Naive thymus-derived CD4-positive, alpha-beta T cell (primary cell): Measurements from ENCODE around the gene HIVEP3. TPM values are rescaled to one million over a fixed set of nuclear protein-coding genes. Genes with fewer than 3 reads are reported as not detected.

Experiments
- ATAC-seq: fragments of 150-1000 bp; cut with Tn5 transposase; 2 replicates; pipeline ENCODE4 v1.10.0; 2021; ENCODE audit warnings: mild to moderate bottlenecking, moderate library complexity
- CTCF ChIA-PET: fragments of 350-600 bp; sonication (Branson Sonifier 250); formaldehyde crosslinking; loops from one replicate; lab custom pipeline; 2021; ENCODE audit warnings: antibody characterized with exemption; lab: Charles Lee
- POLR2A ChIA-PET: fragments of 350-600 bp; sonication (Branson Sonifier 250); formaldehyde crosslinking; loops from one replicate; lab custom pipeline; 2021; ENCODE audit warnings: antibody characterized with exemption, inconsistent platforms; lab: Charles Lee
- DNase-seq, 9 donors: peaks; one replicate each; pipeline versions ENCODE4 v3.0.0 to v3.0.0-alpha.2; 2020 to 2022; ENCODE audit warnings: mixed read lengths in 1 of 9
- H3K27ac ChIP-seq: one replicate; pipeline ENCODE4 v1.7.0; 2013; ENCODE audit warnings: mild to moderate bottlenecking, low read depth, low read length, moderate library complexity
- H3K27me3 ChIP-seq, 2 donors: one replicate each; pipeline ENCODE4 v1.7.0; 2013; ENCODE audit warnings: low read length in 2 of 2, mild to moderate bottlenecking in 2 of 2, moderate library complexity in 2 of 2; ENCODE audit not compliant: control insufficient read depth in 2 of 2, insufficient read depth in 2 of 2
- H3K36me3 ChIP-seq, 3 experiments: 1 replicate in 2 of 3; 2 replicates in 1 of 3; pipeline ENCODE4 v1.7.0; 2013; ENCODE audit warnings: low read length in 3 of 3, mild to moderate bottlenecking in 3 of 3, moderate library complexity in 1 of 3; ENCODE audit not compliant: insufficient read depth in 3 of 3, control insufficient read depth in 2 of 3
- H3K4me1 ChIP-seq, 2 donors: one replicate each; pipeline ENCODE4 v1.7.0; 2013; ENCODE audit warnings: low read length in 2 of 2, mild to moderate bottlenecking in 2 of 2, moderate library complexity in 1 of 2; ENCODE audit not compliant: control insufficient read depth in 2 of 2, insufficient read depth in 2 of 2
- H3K4me3 ChIP-seq: 2 replicates; pipeline ENCODE4 v1.7.0; 2013; ENCODE audit warnings: mild to moderate bottlenecking, low read length
- H3K9me3 ChIP-seq, 3 experiments: 1 replicate in 2 of 3; 2 replicates in 1 of 3; pipeline ENCODE4 v1.7.0; 2013; ENCODE audit warnings: low read length in 3 of 3; ENCODE audit not compliant: control insufficient read depth in 2 of 3
- H3K27ac Mint-ChIP-seq, 9 donors: one replicate each; pipeline ENCODE4 v1.8.0; 2020 to 2022; ENCODE audit warnings: mixed read lengths in 9 of 9, mild to moderate bottlenecking in 8 of 9, moderate library complexity in 5 of 9, inconsistent platforms in 2 of 9
- H3K27me3 Mint-ChIP-seq, 5 donors: one replicate each; pipeline ENCODE4 v1.8.0; 2021 to 2022; ENCODE audit warnings: mixed read lengths in 5 of 5, mild to moderate bottlenecking in 1 of 5
- H3K36me3 Mint-ChIP-seq, 5 donors: one replicate each; pipeline ENCODE4 v1.8.0; 2020 to 2022; ENCODE audit warnings: mixed read lengths in 5 of 5, mild to moderate bottlenecking in 3 of 5, inconsistent platforms in 1 of 5
- H3K4me1 Mint-ChIP-seq, 7 donors: one replicate each; pipeline ENCODE4 v1.8.0; 2020 to 2022; ENCODE audit warnings: mixed read lengths in 7 of 7, mild to moderate bottlenecking in 3 of 7, inconsistent platforms in 1 of 7
- H3K4me3 Mint-ChIP-seq, 10 donors: one replicate each; pipeline ENCODE4 v1.8.0; 2020 to 2022; ENCODE audit warnings: mild to moderate bottlenecking in 10 of 10, mixed read lengths in 10 of 10, moderate library complexity in 6 of 10, inconsistent platforms in 2 of 10
- H3K9me3 Mint-ChIP-seq, 11 donors: one replicate each; pipeline ENCODE4 v1.8.0; 2020 to 2022; ENCODE audit warnings: mixed read lengths in 11 of 11, mild to moderate bottlenecking in 4 of 11, inconsistent platforms in 1 of 11, moderate library complexity in 1 of 11
- intact Hi-C, 2 donors: fragments of 100-400 bp; cut with micrococcal nuclease; formaldehyde crosslinking; loops; one replicate each; pipeline ENCODE4 v1.15.1; 2023
- polyA plus RNA-seq, 2 donors: library from polyadenylated mRNA; unstranded; fragments of 300-500 nt; fragmentation: Illumina TruSeq; gene quantifications; one replicate each; pipeline ENCODE4 v1.2.3, GENCODE V29; 2021
- total RNA-seq, 6 experiments: library from RNA in 5 of 6; stranded (reverse) in 5 of 6; gene quantifications; 1 replicate in 5 of 6; 2 replicates in 1 of 6; pipeline ENCODE4 v1.2.3 and lab custom pipeline; 2021 to 2026

HIVEP3 gene
- total and polyA plus RNA-seq, 7 experiments from 2014 or later = 4.3 to 19.1 (median 7.0) TPM

DNA sequence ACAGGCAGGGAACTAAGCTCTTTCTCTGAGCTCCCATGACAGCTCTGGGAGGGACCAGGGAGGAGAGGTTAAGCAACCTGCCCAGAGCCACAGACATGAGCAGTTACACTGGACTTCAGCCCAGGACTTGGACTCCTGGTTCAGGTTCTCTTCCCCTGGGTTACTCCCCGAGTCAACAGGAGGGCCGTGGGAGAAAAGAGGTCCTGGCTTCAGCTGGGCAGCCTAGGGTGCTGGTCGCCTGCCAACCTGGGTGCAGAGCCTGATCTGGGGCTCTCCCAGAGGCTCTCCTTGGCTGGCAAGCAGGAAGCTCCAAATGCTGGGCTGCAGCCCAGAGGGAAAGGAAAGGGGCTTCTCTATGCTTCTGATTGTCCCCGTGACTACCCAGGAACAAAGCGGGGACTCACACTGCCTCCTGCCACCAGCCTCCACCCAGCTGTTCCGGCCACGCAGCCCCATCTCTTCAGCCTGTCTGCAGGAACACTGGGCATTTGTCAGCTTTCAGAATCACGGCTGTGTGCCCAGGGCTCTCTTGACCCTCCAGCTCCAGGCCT, 141.8 kb downstream of the HIVEP3 start:
- ChIA-PET CTCF (no interaction called here), POLR2A (interaction anchor here (1.2 kb wide), 1 partner anchor 12 kb away, joined by 4 read pairs; no protein-coding TSS in a partner anchor)
- DNase-seq (no peak), ATAC-seq (no peak)
- intact Hi-C loops = no loop called here
- Histone ChIP-seq H3K27me3 (no peaks in the 10 kb centered on the region), H3K9me3 (no peaks in the 10 kb centered on the region), H3K4me3 (no peak overlapping the region), H3K4me1 (no peaks in the 10 kb centered on the region), H3K36me3 (no peaks in the 10 kb centered on the region), H3K27ac (no peak overlapping the region)
- peaks cover 0 to 11% (median 0%) of the 10 kb centered on the region in 5 donors for H3K36me3 Mint-ChIP-seq
- H3K4me3 Mint-ChIP-seq = no peak overlapping the region
- no peaks in the 10 kb centered on the region for H3K27me3 Mint-ChIP-seq
- peaks cover 0 to 3% (median 0%) of the 10 kb centered on the region in 11 donors for H3K9me3 Mint-ChIP-seq
- no peak overlapping the region for H3K27ac Mint-ChIP-seq
- peaks cover 0 to 13% (median 2%) of the 10 kb centered on the region in 7 donors for H3K4me1 Mint-ChIP-seq

DNA sequence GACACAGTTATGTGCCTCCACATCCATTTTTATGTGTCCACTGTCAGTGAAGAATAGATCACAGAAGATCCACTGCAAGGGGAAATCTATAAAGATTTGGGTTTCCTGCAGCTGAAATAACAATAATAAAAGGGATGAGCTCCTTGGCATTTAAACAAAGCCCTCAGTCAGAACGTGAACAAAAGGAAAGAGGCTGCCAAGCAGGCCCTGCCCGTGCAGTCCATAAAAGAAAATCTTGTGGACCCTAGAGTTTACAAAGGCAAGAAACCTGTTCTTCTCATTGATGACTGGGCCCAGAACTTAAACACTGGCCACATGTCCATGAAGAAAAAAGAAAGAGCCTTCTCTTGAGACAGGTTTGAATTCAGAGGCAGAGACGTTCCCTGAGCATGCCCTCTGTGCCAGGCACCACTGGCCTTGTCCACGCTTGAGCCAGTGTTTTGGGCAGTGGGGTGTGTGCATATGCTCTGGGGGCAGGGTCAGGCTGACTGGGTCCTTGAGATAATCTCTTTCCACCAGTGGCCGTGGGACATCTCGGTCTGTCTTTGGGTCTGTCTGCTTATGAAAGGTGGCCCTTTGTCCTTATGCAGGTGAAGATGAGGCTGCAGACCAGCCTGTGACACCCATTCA, 142.7 kb downstream of the HIVEP3 start:
- DNase-seq (no peak), ATAC-seq (no peak)
- Histone ChIP-seq H3K4me1 (no peaks in the 10 kb centered on the region), H3K4me3 (no peak overlapping the region), H3K27me3 (no peaks in the 10 kb centered on the region), H3K9me3 (no peaks in the 10 kb centered on the region), H3K27ac (no peak overlapping the region), H3K36me3 (no peaks in the 10 kb centered on the region)
- CTCF ChIA-PET = no interaction called here
- peak overlapping the region in 1 of 9 donors; percentile 10 for H3K27ac Mint-ChIP-seq
- no peaks in the 10 kb centered on the region for H3K27me3 Mint-ChIP-seq
- no peaks in the 10 kb centered on the region for H3K9me3 Mint-ChIP-seq
- peaks cover 0 to 15% (median 0%) of the 10 kb centered on the region in 7 donors for H3K4me1 Mint-ChIP-seq
- intact Hi-C loops = no loop called here
- POLR2A ChIA-PET = no interaction called here
- peaks cover 0 to 8% (median 0%) of the 10 kb centered on the region in 5 donors for H3K36me3 Mint-ChIP-seq
- H3K4me3 Mint-ChIP-seq = no peak overlapping the region

DNA sequence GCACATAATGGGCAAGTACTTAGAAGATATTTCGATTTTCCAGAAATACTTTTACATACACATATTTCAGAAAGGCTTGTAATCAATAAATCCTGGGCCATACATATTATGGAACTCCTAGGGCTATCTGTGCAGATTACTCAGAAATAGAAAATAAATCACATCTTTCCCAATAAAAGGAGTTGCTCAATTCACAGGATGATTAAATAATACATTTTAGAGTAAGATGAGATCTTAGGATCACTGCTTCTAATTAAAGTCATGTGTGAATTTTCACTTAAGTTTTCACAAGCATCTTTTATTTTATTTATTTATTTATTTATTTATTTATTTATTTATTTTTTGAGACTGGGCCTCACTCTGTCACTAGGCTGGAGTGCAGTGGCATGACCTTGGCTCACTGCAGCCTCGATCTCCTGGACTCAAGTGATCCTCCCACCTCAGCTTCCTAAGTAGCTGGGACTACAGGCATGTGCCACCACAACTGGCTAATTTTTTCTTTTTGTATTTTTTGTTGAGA, 144.2 kb downstream of the HIVEP3 start:
- CTCF ChIA-PET = no interaction called here
- POLR2A ChIA-PET = no interaction called here
- Histone ChIP-seq H3K4me3 (no peak overlapping the region), H3K9me3 (no peaks in the 10 kb centered on the region), H3K4me1 (no peaks in the 10 kb centered on the region), H3K27me3 (no peaks in the 10 kb centered on the region), H3K36me3 (no peaks in the 10 kb centered on the region), H3K27ac (no peak overlapping the region)
- Mint-ChIP-seq H3K4me3 (no peak overlapping the region), H3K27me3 (no peaks in the 10 kb centered on the region), H3K4me1 (peaks cover 0 to 9% (median 0%) of the 10 kb centered on the region in 7 donors), H3K27ac (no peak overlapping the region), H3K36me3 (peaks cover 0 to 8% (median 0%) of the 10 kb centered on the region in 5 donors), H3K9me3 (no peaks in the 10 kb centered on the region)
- no peak for ATAC-seq
- intact Hi-C loops = no loop called here
- DNase-seq = no peak

DNA sequence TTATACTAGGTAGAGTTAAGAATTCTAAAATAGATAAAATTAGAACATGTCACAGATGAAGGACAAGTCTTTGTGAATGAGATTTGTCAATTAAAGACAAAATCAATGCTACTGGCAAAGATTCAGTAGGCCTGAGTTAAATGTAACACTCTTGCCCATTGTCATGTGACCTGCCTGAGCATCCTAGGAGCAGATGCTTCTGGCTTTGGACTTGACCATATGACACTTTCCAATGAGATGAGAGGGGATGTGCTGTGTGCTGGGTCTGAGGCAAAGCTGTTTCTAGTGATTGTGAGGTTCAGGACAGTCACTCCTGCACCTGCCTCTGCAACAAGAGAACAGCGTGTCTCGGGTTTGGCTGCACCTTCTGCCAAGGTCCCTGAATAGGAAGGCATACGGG, 144.9 kb downstream of the HIVEP3 start:
- Histone ChIP-seq H3K36me3 (no peaks in the 10 kb centered on the region), H3K4me3 (no peak overlapping the region), H3K4me1 (no peaks in the 10 kb centered on the region), H3K27ac (no peak overlapping the region), H3K9me3 (no peaks in the 10 kb centered on the region), H3K27me3 (no peaks in the 10 kb centered on the region)
- Mint-ChIP-seq H3K9me3 (no peaks in the 10 kb centered on the region), H3K4me3 (no peak overlapping the region), H3K27ac (no peak overlapping the region), H3K36me3 (peaks cover 0 to 8% (median 0%) of the 10 kb centered on the region in 5 donors), H3K4me1 (peaks cover 0 to 14% (median 0%) of the 10 kb centered on the region in 7 donors), H3K27me3 (no peaks in the 10 kb centered on the region)
- DNase-seq (no peak), ATAC-seq (no peak)
- intact Hi-C loops = no loop called here
- ChIA-PET CTCF (no interaction called here), POLR2A (no interaction called here)

DNA sequence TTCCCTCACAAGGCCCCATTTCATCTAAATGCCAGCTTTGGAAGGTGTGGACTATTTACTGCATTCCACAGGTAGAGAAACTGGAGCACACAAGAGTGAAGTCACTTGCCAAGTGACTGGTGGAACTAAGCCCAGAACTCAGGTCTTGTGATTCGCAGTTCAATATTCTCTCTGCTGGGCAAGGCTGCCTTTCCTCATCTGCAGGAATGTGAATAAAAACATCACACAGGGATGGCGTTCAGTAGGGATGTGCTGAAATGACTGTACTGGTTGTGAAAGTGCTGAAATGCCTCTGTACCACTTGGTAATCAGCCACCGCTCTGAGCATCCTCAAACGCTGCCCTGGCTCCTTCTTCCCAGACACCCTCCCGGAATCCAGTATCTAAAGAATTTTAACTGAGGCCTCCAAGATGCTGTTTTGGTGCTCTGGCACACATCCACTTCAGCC, 145.6 kb downstream of the HIVEP3 start:
- ChIA-PET POLR2A (no interaction called here), CTCF (no interaction called here)
- no peaks in the 10 kb centered on the region for H3K4me1 ChIP-seq
- Mint-ChIP-seq H3K4me1 (peaks cover 0 to 11% (median 0%) of the 10 kb centered on the region in 7 donors), H3K27ac (no peak overlapping the region), H3K9me3 (no peaks in the 10 kb centered on the region), H3K27me3 (no peaks in the 10 kb centered on the region), H3K4me3 (no peak overlapping the region), H3K36me3 (peaks cover 0 to 4% (median 0%) of the 10 kb centered on the region in 5 donors)
- ATAC-seq = no peak
- intact Hi-C loops = no loop called here
- H3K36me3 ChIP-seq = no peaks in the 10 kb centered on the region
- H3K4me3 ChIP-seq = no peak overlapping the region
- H3K27me3 ChIP-seq = no peaks in the 10 kb centered on the region
- no peak for DNase-seq
- no peak overlapping the region for H3K27ac ChIP-seq
- no peaks in the 10 kb centered on the region for H3K9me3 ChIP-seq

DNA sequence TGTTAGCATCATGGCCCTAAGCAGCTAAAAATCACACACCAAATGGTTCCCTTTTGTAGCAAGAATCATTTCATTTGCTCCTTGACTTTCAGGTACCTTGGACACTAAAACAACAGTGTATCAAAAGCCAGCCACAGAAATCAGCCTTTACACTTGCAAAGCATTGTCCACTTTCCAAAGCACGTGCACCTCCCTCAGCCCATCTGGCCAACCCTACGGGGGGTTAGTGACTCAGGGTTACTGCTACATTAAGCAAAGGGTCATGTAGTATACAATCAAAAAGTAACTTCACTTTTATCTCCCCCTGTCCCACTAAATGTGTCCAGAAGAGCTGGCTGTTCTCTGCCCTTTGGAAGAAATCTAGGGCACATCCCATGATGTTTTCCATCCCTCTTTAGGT, 149.7 kb downstream of the HIVEP3 start:
- no peaks in the 10 kb centered on the region for H3K27me3 Mint-ChIP-seq
- no peak overlapping the region for H3K4me3 Mint-ChIP-seq
- H3K36me3 Mint-ChIP-seq = peaks cover 0 to 3% (median 0%) of the 10 kb centered on the region in 5 donors
- Histone ChIP-seq H3K4me3 (no peak overlapping the region), H3K27me3 (no peaks in the 10 kb centered on the region), H3K4me1 (no peaks in the 10 kb centered on the region), H3K27ac (no peak overlapping the region), H3K9me3 (no peaks in the 10 kb centered on the region), H3K36me3 (no peaks in the 10 kb centered on the region)
- peaks cover 0 to 26% (median 3%) of the 10 kb centered on the region in 7 donors for H3K4me1 Mint-ChIP-seq
- ChIA-PET CTCF (no interaction called here), POLR2A (no interaction called here)
- H3K9me3 Mint-ChIP-seq = peaks cover 0 to 3% (median 0%) of the 10 kb centered on the region in 11 donors
- DNase-seq = no peak
- intact Hi-C loops = no loop called here
- no peak overlapping the region for H3K27ac Mint-ChIP-seq
- no peak for ATAC-seq
